H1 (cell line): ENCODE measurements around the gene GJD4.

Experiments used
- CTCF ChIP-seq, 3 experiments: IDR thresholded peaks; 1 replicate in 2 of 3; 2 replicates in 1 of 3; pipeline versions ENCODE4 v1.5.1 to v1.6.1; 2011; ENCODE audit warnings: low read length in 3 of 3, mild to moderate bottlenecking in 3 of 3, inconsistent platforms in 2 of 3, low read depth in 1 of 3, moderate library complexity in 1 of 3; ENCODE audit not compliant: insufficient read depth in 1 of 3; ENCODE audit errors: control extremely low read depth in 1 of 3
- EZH2 ChIP-seq: fragments of 200-600 bp; sonication (generic); IDR thresholded peaks from 2 replicates; pipeline ENCODE4 v1.7.1; 2012; ENCODE audit warnings: low read depth, mild to moderate bottlenecking, moderate library complexity, low read length, inconsistent platforms; ENCODE audit not compliant: severe bottlenecking
- YY1 ChIP-seq: IDR thresholded peaks from 2 replicates; pipeline ENCODE4 v1.6.1; 2011; ENCODE audit warnings: low read depth, mild to moderate bottlenecking, low read length

- TF ChIP-seq YY1 (no peak), EZH2 (no peak), CTCF (IDR thresholded peaks at IDR 0.05; ENCODE audit: control extremely low read depth in 1 of 3, insufficient read depth in 1 of 3, low read depth in 1 of 3, low read length in 3 of 3) (no peak)
Measured at GRCh38 chr10:35565602-35566081, 39.5 kb upstream of the GJD4 start.
